GM18861 (cell line): ENCODE data around the gene TNFSF10.

Source experiments
- ATAC-seq: cut with Tn5 transposase; IDR thresholded peaks from one replicate; pipeline ENCODE4 v1.9.1; 2021; ENCODE audit not compliant: unreplicated experiment

Gene TNFSF10

DNA sequence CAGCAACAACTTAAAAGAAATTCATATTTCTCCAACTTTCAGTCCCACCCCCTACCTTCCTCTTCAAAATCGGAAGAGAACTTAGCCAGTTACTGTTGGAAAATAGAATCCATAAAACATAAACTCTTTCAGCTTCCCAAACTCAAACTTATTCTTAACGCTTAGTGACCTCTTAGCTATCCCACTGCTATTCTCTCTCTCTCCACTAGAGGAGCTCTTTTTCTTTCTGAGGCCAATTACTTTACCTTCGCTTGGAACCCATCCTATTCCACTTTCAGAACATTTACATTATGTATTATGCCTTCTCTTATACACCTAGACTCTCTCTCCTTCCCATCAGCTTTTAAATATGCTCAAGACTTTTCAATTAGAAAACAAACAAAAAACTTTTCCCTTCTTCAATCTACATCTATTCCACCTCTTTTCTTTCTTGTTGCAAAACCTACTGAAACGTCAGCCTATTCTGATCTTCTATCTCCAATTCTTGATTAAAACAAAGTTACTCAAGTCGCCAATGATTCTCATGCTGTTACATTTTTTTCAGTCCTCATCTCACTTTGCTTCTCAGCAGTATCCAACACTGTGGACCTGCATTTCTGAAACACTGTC is 61.6 kb downstream of the TNFSF10 start:
- no peak for ATAC-seq

DNA sequence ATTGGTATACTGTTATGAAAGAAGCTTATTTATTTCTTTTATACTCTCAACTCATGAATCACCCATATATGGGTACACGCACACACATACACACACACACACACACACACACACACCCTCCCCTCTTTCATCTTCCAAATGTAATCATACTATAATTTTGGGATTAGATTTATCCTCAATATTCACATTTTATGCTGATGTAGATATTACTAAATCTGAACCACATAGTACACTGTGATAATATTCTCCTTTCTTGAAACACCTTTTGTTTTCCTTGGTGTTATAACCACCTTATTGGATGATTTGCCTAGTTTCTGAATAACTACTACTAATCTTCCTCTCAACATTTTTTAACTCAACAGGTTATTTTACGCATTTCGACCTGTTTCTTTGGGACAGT is 66.8 kb downstream of the TNFSF10 start:
- ATAC-seq, result no peak
